NCI-H510A (cell line): ENCODE measurements around the gene INAFM1.
A peak's percentile ranks its signal among the peaks of the same experiment; 100 is the strongest.
"Not testable (repeated sequence)": the region's sequence is repeated elsewhere in the genome, so short reads cannot be mapped to it uniquely, and the experiment has no call there.

Experiments
- DNase-seq: peaks from one replicate; lab custom pipeline; 2025; lab: John Stamatoyannopoulos, UW

Gene INAFM1

GRCh38 chr19:47268028-47268427 is 6.7 kb upstream of the INAFM1 start:
- no peak for DNase-seq

GRCh38 chr19:47269596-47269995 is 5.1 kb upstream of the INAFM1 start:
- no peak for DNase-seq

GRCh38 chr19:47270408-47270807 is 4.3 kb upstream of the INAFM1 start:
- no peak for DNase-seq

GRCh38 chr19:47271949-47272348 is 2.7 kb upstream of the INAFM1 start:
- DNase-seq = no peak

- no peak for DNase-seq
Measured at GRCh38 chr19:47272448-47273312, 2.0 kb upstream of the INAFM1 start.

- peak; percentile 86 for DNase-seq
Measured at GRCh38 chr19:47273313-47274070, 1.2 kb upstream of the INAFM1 start.

GRCh38 chr19:47274891-47275761 is 441 bp downstream of the INAFM1 start:
- DNase-seq = no peak

- no peak for DNase-seq
Measured at GRCh38 chr19:47275791-47276461, 1.2 kb downstream of the INAFM1 start.

- DNase-seq = not testable (repeated sequence)
Measured at GRCh38 chr19:47276513-47276912, 1.8 kb downstream of the INAFM1 start.

- DNase-seq = no peak
Measured at GRCh38 chr19:47280183-47280797, 5.6 kb downstream of the INAFM1 start.

GRCh38 chr19:47283405-47284059 is 8.8 kb downstream of the INAFM1 start:
- no peak for DNase-seq

GRCh38 chr19:47284324-47284899 is 9.7 kb downstream of the INAFM1 start:
- no peak for DNase-seq

- peak; percentile 80 for DNase-seq
Measured at GRCh38 chr19:47296036-47296435, 21.4 kb downstream of the INAFM1 start.

GRCh38 chr19:47300867-47301266 is 26.2 kb downstream of the INAFM1 start:
- not testable (repeated sequence) for DNase-seq

GRCh38 chr19:47302249-47302648 is 27.6 kb downstream of the INAFM1 start:
- no peak for DNase-seq

GRCh38 chr19:47303966-47304365 is 29.3 kb downstream of the INAFM1 start:
- DNase-seq = no peak

- DNase-seq = no peak
Measured at GRCh38 chr19:47305309-47305751, 30.6 kb downstream of the INAFM1 start.

- no peak for DNase-seq
Measured at GRCh38 chr19:47306303-47306702, 31.6 kb downstream of the INAFM1 start.

GRCh38 chr19:47309038-47309437 is 34.4 kb downstream of the INAFM1 start:
- no peak for DNase-seq

- no peak for DNase-seq
Measured at GRCh38 chr19:47309608-47310007, 34.9 kb downstream of the INAFM1 start, which contains the start of gene C5AR1. TSS of gene C5AR1 (plus strand) at chr19:47309861. CDS start at chr19:47309896, 35 bp downstream.
